OCI-LY3 (cell line): ENCODE data around the gene RASL11A.

Experiments
- H2AFZ ChIP-seq: fragments of 200-600, 300-600 bp; shearing (Covaris generic); 2 replicates; pipeline ENCODE4 v1.6.0; 2014; ENCODE audit warnings: antibody characterized with exemption, low read depth, low read length
- H3K27ac ChIP-seq: fragments of 200-600, 300-600 bp; sonication (generic); 2 replicates; pipeline ENCODE4 v1.5.1; 2014; ENCODE audit warnings: mild to moderate bottlenecking, low read length, moderate library complexity, mixed read lengths
- H3K27me3 ChIP-seq: fragments of 200-600, 300-600 bp; sonication (generic); 2 replicates; pipeline ENCODE4 v1.6.1; 2014; ENCODE audit warnings: low read depth, low read length, mixed read lengths
- H3K36me3 ChIP-seq: fragments of 200-600, 300-600 bp; sonication (generic); replicated peaks from 2 replicates; pipeline ENCODE3; 2014; ENCODE audit warnings: low read depth, low read length, mixed read lengths
- H3K4me1 ChIP-seq: fragments of 300-600, 200-600 bp; sonication (generic); 2 replicates; pipeline ENCODE4 v1.6.1; 2014; ENCODE audit warnings: low read length, mixed read lengths
- H3K4me2 ChIP-seq: fragments of 200-600, 300-600 bp; sonication (generic); 2 replicates; pipeline ENCODE4 v1.6.1; 2014; ENCODE audit warnings: low read length, mixed read lengths
- H3K4me3 ChIP-seq: fragments of 300-600, 200-600 bp; sonication (generic); 2 replicates; pipeline ENCODE4 v1.5.1; 2014; ENCODE audit warnings: antibody characterized with exemption, mild to moderate bottlenecking, low read length, moderate library complexity
- H3K79me2 ChIP-seq: fragments of 300-600, 200-600 bp; shearing (Covaris generic); 2 replicates; pipeline ENCODE4 v1.6.1; 2014; ENCODE audit warnings: mild to moderate bottlenecking, low read length, mixed read lengths
- H3K9ac ChIP-seq: fragments of 300-600, 200-600 bp; shearing (Covaris generic); 2 replicates; pipeline ENCODE4 v1.6.0; 2014; ENCODE audit warnings: mild to moderate bottlenecking, low read length, moderate library complexity
- H3K9me3 ChIP-seq: fragments of 200-600, 300-600 bp; shearing (Covaris generic); 2 replicates; pipeline ENCODE4 v1.6.1; 2014; ENCODE audit warnings: low read length, mixed read lengths; ENCODE audit not compliant: insufficient read depth
- H4K20me1 ChIP-seq: fragments of 200-600, 300-600 bp; sonication (generic); 2 replicates; pipeline ENCODE4 v1.6.1; 2016; ENCODE audit warnings: low read length, mixed read lengths; ENCODE audit not compliant: insufficient read depth
- CTCF ChIP-seq: fragments of 200-600, 300-600 bp; sonication (generic); IDR thresholded peaks from 2 replicates; pipeline ENCODE4 v1.5.1; 2014; ENCODE audit warnings: antibody characterized with exemption, low read length, low read depth
- EZH2phosphoT487 ChIP-seq: fragments of 200-600 bp; shearing (Covaris generic); IDR thresholded peaks from 2 replicates; pipeline ENCODE4 v1.6.1; 2018; ENCODE audit warnings: antibody characterized with exemption, mixed run types, low read depth

Gene RASL11A

DNA sequence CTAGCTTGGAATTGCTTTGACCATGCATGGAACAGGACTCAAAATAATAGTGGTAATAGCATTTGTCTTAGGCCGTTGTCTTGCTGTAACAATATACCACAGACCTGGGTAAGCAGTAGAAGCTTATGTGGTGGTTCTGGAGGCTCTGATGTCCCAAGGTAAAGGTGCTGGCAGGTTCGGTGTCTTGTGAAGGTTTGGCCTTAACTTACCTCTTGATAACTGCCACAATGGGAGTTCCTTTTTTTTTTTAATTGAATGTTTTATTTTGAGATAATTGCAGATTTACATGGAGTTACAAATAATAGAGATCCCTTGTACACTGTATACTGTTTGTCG, 13.4 kb upstream of the RASL11A start:
- Histone ChIP-seq H3K9me3 (no peaks in the 10 kb centered on the region), H2AFZ (no peak overlapping the region), H3K27ac (no peak overlapping the region), H3K9ac (no peak overlapping the region), H3K36me3 (peaks cover 77% of the 10 kb centered on the region), H3K4me1 (peaks cover 55% of the 10 kb centered on the region), H3K79me2 (peaks cover 71% of the 10 kb centered on the region), H4K20me1 (peaks cover 69% of the 10 kb centered on the region), H3K4me3 (no peak overlapping the region), H3K27me3 (no peaks in the 10 kb centered on the region), H3K4me2 (no peak overlapping the region)
- TF ChIP-seq EZH2phosphoT487, result no peak
- TF ChIP-seq CTCF, result no peak

GRCh38 chr13:27257648-27258253, 12.9 kb upstream of the RASL11A start:
- Histone ChIP-seq H2AFZ (no peak overlapping the region), H3K4me2 (no peak overlapping the region), H3K27ac (no peak overlapping the region), H3K27me3 (no peaks in the 10 kb centered on the region), H3K9me3 (no peaks in the 10 kb centered on the region), H3K9ac (no peak overlapping the region), H3K4me1 (peaks cover 55% of the 10 kb centered on the region), H3K79me2 (peaks cover 65% of the 10 kb centered on the region), H3K4me3 (no peak overlapping the region), H4K20me1 (peaks cover 64% of the 10 kb centered on the region), H3K36me3 (peaks cover 75% of the 10 kb centered on the region)
- no peak for TF ChIP-seq CTCF
- no peak for TF ChIP-seq EZH2phosphoT487

GRCh38 chr13:27258637-27259386, 11.8 kb upstream of the RASL11A start:
- H3K9me3 ChIP-seq, result no peaks in the 10 kb centered on the region
- H3K4me2 ChIP-seq, result peak overlapping the region; percentile 21; the same call in 1 of the 2 replicates
- peaks cover 54% of the 10 kb centered on the region for H3K79me2 ChIP-seq
- peaks cover 45% of the 10 kb centered on the region for H3K4me1 ChIP-seq
- no peak overlapping the region for H3K4me3 ChIP-seq
- no peaks in the 10 kb centered on the region for H3K27me3 ChIP-seq
- no peak for TF ChIP-seq CTCF
- TF ChIP-seq EZH2phosphoT487, result no peak
- H3K36me3 ChIP-seq, result peaks cover 67% of the 10 kb centered on the region
- H4K20me1 ChIP-seq, result peaks cover 55% of the 10 kb centered on the region
- no peak overlapping the region for H3K9ac ChIP-seq
- H3K27ac ChIP-seq, result peak overlapping the region; percentile 49
- H2AFZ ChIP-seq, result no peak overlapping the region

GRCh38 chr13:27259831-27260230, 10.8 kb upstream of the RASL11A start:
- Histone ChIP-seq H3K4me1 (peaks cover 36% of the 10 kb centered on the region), H3K9ac (no peak overlapping the region), H3K9me3 (no peaks in the 10 kb centered on the region), H3K36me3 (peaks cover 59% of the 10 kb centered on the region), H3K4me2 (peak overlapping the region; percentile 21), H3K27ac (peak overlapping the region; percentile 49), H3K4me3 (no peak overlapping the region), H2AFZ (no peak overlapping the region), H3K27me3 (no peaks in the 10 kb centered on the region), H4K20me1 (peaks cover 46% of the 10 kb centered on the region), H3K79me2 (peaks cover 44% of the 10 kb centered on the region)
- TF ChIP-seq CTCF (no peak), EZH2phosphoT487 (no peak)
